LNCAP (cell line): ENCODE results near the gene RERG.

ENCODE experiments used
- TF ChIP-seq, protein P1 (sequence below): fragments of 450-650 bp; IDR thresholded peaks from 2 replicates; pipeline ENCODE4 v1.5.1; 2017; ENCODE audit warnings: mild to moderate bottlenecking

Gene RERG

GRCh38 chr12:15168026-15168678 lies 53.1 kb downstream of the RERG start:
- TF ChIP-seq, protein P1, sequence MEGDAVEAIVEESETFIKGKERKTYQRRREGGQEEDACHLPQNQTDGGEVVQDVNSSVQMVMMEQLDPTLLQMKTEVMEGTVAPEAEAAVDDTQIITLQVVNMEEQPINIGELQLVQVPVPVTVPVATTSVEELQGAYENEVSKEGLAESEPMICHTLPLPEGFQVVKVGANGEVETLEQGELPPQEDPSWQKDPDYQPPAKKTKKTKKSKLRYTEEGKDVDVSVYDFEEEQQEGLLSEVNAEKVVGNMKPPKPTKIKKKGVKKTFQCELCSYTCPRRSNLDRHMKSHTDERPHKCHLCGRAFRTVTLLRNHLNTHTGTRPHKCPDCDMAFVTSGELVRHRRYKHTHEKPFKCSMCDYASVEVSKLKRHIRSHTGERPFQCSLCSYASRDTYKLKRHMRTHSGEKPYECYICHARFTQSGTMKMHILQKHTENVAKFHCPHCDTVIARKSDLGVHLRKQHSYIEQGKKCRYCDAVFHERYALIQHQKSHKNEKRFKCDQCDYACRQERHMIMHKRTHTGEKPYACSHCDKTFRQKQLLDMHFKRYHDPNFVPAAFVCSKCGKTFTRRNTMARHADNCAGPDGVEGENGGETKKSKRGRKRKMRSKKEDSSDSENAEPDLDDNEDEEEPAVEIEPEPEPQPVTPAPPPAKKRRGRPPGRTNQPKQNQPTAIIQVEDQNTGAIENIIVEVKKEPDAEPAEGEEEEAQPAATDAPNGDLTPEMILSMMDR: no peak

GRCh38 chr12:15165012-15165659 lies 56.1 kb downstream of the RERG start:
- TF ChIP-seq, protein P1: no peak

GRCh38 chr12:15163030-15163976 lies 57.9 kb downstream of the RERG start:
- TF ChIP-seq, protein P1: no peak

DNA sequence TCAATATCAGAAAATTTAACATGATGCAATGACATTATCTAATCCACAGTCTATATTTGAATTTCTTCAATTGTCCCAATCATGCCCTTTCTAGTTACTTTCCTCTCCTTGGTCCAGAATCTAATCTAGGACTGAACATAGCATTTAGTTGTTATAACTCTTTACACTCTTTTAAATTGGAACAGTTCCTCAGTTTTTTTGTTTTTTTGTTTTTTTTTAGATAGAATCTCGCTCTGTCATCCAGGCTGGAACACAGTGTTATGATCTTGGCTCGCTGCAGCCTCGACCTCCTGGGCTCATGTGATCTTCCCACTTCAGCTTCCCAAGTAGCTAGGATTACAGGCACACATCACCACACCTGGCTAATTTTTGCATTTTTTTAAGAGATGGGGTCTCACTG lies 63.1 kb downstream of the RERG start:
- TF ChIP-seq, protein P1: no peak

DNA sequence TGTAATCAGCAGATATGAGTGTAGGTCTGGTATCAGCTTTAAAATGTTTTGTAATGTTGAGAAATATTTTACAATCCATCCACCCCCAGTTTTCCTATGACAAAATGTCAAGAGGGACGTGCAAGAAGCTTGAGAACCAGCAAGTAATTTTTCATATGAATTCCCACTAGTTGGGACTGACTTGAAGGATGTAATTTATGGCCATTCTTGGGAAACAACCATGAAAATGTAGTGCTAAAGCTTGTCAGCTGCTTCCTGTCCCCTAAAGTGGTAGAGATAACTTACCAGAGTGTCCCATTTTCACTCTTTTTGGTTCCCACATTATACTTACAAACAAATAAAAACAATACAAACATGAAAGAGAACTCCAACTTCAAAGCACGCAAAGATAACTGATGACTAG lies 63.9 kb downstream of the RERG start:
- TF ChIP-seq, protein P1: no peak

DNA sequence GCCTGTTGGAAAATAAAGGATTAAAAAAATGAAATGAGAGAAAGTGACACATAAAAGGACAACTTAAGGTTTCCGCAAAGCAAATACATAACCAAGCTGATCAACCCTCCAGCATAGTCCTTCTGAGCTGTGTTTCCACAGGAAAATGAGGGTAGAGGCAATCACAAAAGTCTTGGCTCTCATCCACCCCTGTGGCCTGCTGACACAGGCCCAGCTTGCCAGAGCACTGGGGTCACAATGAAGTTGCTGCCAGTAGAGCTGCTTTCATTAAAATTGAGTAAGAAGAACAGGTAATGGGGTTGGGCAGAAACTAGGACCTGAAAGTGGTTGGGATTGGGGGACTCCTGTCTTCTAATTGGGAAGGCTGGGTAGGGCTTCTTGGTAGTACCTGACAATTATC lies 65.9 kb downstream of the RERG start:
- TF ChIP-seq, protein P1: no peak

DNA sequence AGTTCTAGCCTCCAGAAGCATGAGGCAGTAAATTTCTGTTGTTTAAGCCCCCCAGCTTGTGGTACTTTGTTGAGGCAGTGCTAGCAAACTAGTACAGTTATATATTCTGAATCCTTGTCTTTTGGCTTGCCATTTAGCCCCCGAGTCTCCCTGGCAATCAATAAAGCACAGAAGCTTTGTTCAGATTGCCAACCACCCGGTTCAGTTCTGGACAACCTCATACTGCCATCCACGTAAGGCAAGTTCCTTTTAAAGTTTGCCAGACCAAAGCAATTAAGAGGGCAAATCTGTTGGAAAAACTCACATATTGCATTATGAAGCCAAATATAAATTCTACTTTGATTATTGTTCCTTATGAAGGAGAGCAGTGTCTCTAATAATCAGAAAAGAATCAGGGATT lies 67.1 kb downstream of the RERG start:
- TF ChIP-seq, protein P1: no peak
